ENCODE results near the gene NOS1AP.
"Not testable (repeated sequence)": the region's sequence is repeated elsewhere in the genome, so short reads cannot be mapped to it uniquely, and the experiment has no call there.

The NOS1AP gene

DNA sequence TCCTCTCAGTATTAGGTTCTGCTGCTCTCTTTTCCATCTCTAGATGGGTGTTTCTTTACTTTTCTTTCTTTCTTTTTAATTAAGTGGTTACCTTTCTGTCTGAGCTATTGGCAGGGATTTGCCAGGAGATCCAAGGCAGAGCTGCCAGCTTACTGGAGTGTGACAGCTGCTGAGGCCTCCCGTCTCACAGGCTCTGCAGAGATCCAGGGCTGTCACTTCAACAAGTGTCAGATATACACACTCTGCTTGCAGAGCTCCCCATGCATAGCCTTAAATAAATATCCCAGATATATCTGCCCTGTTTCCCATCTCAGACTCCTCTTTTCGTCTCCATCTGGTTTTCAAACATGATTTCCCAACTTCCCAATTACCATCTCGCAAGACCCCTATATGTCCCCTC is 124.3 kb downstream of the NOS1AP start:
- DNase-seq (ENCODE audit: low read depth in 2 of 2) = no peak

- DNase-seq (ENCODE audit: low read depth in 2 of 2) = no peak
Observed at GRCh38 chr1:162195567-162195966, 126.1 kb downstream of the NOS1AP start.

DNA sequence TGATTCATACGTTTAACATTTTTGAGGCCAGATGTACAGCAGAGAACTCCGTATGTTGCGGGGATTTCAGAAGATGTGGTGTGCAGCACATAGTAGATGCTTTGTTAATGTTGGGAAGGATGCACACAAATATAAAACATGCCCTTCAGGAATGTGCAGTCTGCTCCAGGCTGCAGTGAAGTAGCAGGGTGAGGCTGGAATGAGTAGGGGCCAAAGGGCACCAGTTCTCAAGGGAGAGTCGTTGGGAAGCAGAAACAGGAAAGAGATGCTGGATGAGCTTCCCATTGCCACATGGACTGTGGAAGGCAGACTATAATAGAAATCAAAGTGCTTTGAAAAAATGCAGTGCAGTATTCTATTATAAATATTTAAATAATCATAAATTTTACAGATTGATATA is 126.9 kb downstream of the NOS1AP start:
- no peak for DNase-seq (ENCODE audit: low read depth in 2 of 2)

DNA sequence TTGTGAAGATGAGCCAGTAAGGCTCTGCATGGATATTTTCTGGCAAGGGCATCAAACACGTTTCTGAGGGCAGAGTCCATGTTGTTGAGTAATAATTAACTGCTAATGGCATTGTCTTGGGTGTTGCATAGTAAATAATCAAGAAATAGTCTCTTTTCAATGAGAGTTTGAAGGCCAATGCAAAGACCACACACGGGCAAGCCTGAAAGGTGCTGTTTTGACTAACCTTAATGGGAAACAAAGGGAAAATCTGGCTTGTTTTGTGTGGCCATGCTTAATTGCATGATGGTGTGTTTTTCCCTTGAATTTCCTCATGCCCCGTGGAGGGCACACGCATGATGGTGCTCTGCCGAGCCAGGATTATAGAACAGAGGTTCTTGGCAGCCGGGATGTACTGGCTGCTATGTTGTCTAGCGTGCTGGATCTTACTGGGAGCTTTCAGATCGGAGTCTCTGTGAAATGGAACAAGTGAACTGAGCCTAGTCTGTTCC is 127.6 kb downstream of the NOS1AP start:
- no peak for DNase-seq (ENCODE audit: low read depth in 2 of 2)

DNA sequence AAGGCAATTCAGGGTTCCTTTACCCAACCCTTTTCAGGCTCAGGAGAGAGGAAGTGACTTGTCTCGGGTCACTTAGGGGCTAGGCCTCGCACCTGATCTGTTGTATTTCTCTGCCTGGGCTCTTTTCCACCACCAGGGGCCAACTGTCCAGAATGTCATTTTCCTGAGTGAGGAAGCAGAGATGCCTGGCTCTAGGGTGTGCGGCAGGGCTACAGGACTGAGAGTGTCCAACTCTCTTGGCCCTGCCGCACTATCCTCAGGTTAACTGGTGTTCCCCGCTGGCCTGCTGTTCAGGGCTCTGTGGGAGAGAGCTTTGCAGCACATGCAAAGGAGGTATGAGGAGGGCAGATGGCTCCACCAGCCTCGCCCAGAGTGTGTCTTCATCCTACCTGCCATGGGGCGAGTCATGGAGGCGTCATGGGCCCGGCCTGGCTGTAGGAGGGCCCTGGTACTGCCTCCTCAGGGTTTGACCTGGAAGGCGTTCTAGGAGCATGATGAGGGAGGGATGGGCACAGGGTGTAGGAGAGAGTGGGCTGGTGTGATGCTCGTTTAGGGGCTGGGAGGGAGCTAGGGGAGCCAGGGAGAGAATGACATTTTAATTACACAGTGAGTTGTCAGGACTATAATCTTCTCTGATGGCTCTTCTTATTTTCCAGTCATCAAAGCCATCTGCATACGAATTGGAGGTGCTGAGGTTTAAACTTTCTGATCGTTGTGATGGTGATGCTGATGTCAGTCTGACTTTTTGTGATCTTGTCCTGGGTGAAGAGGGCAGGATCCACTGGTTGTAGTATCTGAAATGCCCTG is 128.3 kb downstream of the NOS1AP start:
- no peak for DNase-seq (ENCODE audit: low read depth in 2 of 2)

DNA sequence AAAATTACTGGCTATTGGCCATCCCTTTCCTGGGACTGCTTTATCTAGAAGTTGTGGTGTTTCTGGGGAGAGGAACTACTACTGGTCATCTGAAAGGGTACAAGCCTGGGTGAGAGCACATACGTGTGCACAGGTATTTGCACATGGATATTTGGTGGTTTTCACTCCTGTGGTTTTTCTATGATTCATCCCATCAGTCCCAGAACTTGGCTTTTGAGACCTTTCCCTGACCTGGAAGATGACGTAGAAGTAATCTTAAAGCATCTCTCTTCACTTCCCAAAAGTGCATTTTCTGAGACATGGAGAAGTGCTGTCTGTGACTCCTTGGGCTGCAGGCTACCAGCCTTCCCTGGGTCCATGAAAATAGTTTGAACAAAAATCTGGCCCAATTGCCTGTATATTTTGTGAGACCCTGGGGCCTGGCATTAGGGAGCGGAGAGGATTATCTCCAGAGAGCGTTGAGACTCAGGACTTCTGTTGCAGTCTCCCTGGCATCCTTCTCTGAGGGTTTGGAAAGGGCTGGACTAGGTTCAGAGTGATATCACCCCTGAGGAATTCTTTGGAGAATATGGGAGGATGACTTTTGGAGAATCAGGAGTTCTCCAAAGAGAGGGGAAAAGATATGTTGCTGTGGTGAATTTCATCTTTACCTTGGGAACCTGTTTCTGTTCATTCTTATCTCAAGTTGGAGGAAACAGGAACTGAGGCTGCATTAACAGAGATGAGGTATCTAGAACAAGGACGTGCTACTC is 130.8 kb downstream of the NOS1AP start:
- DNase-seq (ENCODE audit: low read depth in 2 of 2) = no peak

- not testable (repeated sequence) for DNase-seq (ENCODE audit: low read depth in 2 of 2)
Observed at GRCh38 chr1:162201062-162201461, 131.6 kb downstream of the NOS1AP start.

DNA sequence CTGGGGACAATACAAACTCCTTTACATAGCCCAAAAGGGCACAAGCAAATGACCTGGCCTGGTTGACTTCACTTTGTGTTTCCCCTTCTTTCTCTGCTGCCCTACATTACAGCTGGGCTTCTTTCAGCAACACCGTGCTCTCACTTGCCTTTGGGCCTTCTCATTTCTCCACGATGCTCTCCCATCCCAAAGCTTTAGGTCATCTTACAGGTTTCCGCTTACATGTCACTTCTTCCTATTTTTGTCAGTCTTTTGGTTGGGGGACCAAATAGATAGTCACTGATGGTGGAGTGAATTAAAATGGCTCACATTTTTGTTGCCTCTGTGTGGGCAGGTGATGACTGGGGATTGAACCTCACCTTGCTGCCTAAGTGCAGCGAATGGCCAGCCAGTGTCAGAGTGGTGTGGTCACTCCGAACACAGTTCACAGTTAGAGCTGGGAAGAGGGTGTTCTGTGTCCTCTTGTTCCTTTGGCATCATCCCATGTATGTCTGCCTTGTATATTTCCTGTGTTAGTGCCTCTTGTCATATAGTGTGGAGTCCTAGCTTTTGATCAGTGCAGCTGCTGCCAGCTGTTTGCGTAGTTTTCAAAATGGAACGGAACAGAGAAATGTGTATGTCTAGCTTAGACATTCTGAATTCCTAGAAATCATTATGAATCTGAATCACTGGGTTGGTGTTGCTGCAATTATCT is 134.8 kb downstream of the NOS1AP start:
- no peak for DNase-seq (ENCODE audit: low read depth in 2 of 2)

- no peak for DNase-seq (ENCODE audit: low read depth in 2 of 2)
Observed at GRCh38 chr1:162204823-162205155, 135.3 kb downstream of the NOS1AP start.

- no peak for DNase-seq (ENCODE audit: low read depth in 2 of 2)
Observed at GRCh38 chr1:162206300-162206699, 136.8 kb downstream of the NOS1AP start.

GRCh38 chr1:162206749-162207635 is 137.5 kb downstream of the NOS1AP start:
- no peak for DNase-seq (ENCODE audit: low read depth in 2 of 2)

GRCh38 chr1:162207862-162208261 is 138.4 kb downstream of the NOS1AP start:
- DNase-seq (ENCODE audit: low read depth in 2 of 2) = no peak

DNA sequence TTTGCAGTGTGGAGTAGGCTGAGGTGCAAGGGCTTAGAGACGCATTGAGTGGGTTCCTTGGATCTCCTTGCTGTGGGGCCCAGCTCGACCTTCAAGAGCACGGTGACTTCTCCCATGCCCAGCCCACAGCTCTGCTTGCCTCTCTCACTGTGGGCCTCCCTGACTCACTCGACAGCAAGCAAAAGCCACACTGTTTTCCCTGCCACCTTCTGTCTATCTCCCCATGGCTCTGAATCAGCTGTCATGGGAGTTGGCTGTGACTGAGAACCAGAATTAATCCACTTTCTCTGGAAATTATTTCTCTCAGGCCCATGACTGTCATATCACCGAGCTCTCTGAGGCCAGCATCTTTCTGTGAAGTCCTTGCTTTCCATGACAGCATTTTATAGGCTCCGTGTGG is 140.7 kb downstream of the NOS1AP start:
- DNase-seq (ENCODE audit: low read depth in 2 of 2) = no peak

DNA sequence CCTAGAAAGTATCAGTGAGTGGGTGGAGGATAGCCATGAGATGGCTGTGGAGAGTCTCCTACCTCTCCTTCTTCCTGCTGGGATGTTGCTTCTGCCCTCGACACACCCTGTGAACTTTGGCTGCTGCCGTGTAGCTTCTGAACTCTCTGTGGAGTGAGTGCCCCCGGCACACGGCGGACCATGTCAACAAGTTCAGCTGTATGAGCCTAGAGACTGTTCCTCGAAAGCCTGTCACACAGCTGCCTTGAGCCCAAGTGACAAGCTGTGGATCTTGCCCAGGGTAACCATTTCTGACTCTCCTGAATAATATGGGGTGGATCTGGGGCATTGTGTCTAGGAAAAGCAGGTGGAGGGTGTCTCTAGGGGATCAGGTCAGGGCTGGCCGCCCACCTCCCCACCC is 143.2 kb downstream of the NOS1AP start:
- DNase-seq (ENCODE audit: low read depth in 2 of 2) = no peak

DNA sequence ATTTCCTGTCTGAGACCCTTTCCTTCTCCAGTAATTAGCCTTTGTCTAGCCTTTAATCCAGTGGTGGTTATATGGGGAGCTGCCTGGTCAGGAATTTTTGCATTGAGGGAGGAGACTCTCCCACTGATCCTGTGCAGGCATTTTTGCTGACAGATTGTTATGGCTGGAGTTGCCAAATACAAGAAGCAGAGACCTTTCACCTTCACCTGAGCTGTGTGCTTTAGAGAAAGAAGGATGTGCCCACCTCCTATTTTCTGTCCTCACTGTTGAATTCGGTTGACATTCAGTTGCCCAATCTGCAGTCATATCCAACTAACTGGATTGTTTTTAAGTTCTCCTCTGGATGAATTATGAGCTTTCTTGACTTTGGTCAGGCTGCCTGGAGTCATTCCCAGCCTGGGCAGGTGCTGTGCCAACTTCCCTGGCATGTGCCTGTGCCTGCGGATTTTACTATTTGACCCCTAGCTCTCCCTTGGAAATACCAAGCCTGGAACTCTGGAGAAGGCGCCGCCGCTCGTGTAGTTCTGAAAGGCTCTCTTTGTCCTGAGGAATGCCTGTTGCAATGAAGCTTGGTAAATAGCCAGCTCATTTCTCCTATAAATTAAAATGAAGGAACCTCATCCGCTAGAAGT is 143.9 kb downstream of the NOS1AP start:
- no peak for DNase-seq (ENCODE audit: low read depth in 2 of 2)

- DNase-seq (ENCODE audit: low read depth in 2 of 2) = no peak
Observed at GRCh38 chr1:162214202-162214601, 144.7 kb downstream of the NOS1AP start.

DNA sequence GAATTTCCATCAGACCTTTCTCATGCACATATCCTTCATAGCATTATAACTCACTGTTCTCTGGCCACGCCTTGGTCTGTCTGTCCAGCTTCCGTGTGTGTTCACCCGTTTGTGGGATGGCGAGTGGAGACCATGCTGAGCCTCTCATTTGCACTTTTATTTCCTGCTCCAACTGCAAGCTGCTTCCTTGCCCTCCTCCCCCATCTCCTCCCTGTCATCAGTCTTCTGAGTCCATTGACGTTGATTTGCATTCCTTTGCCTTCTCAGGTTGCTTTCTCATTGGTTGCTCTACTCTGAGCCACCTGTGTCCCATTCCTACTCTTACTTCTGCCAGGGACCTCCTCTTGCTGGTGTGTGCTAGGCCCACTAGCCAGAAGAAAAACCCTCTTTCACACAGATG is 146.4 kb downstream of the NOS1AP start:
- no peak for DNase-seq (ENCODE audit: low read depth in 2 of 2)

DNA sequence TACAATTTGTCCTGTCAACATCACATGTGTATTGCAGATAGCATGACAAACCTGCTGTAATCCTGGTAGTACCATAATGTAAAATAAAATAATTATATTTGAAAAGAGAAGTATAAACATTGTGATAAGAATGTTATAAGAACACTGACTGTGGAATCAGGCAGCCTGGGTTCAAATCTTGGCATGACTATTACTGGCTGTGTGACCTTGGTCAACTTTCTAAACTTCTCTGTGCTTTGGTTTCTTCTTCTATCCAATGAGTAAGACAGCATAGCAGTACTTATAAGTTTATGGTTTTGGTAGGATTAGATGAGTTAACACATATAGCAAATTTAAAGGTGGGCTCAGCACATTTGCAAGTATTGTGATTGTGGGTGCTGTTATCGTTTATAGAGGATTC is 147.1 kb downstream of the NOS1AP start:
- DNase-seq (ENCODE audit: low read depth in 2 of 2) = no peak

DNA sequence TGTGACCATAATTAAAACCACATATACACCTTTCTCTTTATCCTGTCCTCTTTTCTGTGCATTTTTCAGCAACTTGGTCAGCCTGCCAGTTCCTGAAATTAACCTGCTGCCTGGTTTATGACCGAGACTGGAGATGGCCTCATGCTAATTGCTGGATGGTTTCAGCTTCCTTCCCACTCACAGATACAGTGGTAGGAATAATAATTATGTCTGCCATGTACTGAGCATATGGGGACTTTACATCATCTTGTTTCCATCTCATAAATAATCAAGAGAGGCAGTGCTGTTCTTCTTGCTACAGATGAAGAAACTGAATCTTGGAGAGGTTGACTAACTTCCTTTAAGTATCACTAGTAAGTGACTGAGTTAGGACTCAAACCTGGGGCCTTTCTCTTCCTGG is 148.2 kb downstream of the NOS1AP start:
- DNase-seq (ENCODE audit: low read depth in 2 of 2) = no peak

DNA sequence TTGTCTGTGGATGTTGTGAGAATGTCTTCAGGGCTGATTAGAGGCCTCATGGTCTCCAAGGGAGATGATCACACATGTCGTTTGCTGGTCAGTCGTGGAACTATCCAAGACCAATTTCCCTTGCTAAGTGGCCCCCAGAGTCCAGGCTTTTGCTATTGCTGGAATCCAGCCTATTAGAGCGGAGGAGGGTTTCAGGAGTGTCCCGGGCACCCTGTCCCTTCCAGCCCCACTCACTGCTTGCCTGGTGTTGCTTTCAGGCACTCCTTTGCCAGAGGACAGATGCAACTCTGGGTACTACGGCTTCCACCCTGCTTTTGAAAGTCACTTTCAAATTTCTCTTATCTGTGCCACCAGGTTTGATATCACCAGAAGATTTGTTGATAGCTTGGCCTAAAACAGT is 149.1 kb downstream of the NOS1AP start:
- no peak for DNase-seq (ENCODE audit: low read depth in 2 of 2)

DNA sequence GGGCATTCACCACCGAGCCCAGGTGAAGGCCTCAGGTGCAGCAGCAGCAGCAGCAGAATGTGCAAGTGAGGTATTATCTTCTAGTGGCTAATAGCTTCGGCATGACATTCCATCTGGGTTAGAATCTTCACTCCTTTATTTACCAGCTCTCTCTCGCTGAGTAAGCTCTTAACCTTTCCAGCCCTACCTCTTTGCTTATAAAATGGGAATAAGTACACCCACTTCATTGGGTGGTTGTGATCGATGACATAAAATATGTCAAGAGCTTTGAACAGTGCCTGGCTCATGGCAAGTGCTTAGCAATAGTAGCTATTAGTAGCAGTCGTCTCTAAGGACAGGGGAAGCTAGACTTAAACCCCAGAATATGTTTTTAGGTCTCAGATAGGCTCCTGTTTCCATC is 149.5 kb downstream of the NOS1AP start:
- no peak for DNase-seq (ENCODE audit: low read depth in 2 of 2)
